Endothelial cell of umbilical vein (primary cell): Measurements from ENCODE around the gene DENND4B. TPM values are rescaled to one million over a fixed set of nuclear protein-coding genes. Genes with fewer than 3 reads are reported as not detected.

Source experiments
- BruUV-seq: library from RNA; stranded (reverse); fragments of 400-500 nt; replicated peaks from 2 replicates; lab custom pipeline; 2021; lab: Mats Ljungman, UMichigan
- CTCF ChIA-PET: fragments of 300-600, 350-600 bp; sonication (Branson Sonifier 250); formaldehyde crosslinking; loops from one replicate; lab custom pipeline; 2021; ENCODE audit warnings: antibody characterized with exemption, inconsistent platforms; lab: Charles Lee
- POLR2A ChIA-PET: fragments of 300-600, 350-600 bp; sonication (Branson Sonifier 250); formaldehyde crosslinking; loops from one replicate; lab custom pipeline; 2021; ENCODE audit warnings: antibody characterized with exemption, inconsistent platforms; lab: Charles Lee
- DNase-seq: peaks from one replicate; pipeline ENCODE4 v3.0.0-alpha.2; 2011; ENCODE audit warnings: low read depth, low spot score
- FAIRE-seq: peaks from 2 replicates; lab custom pipeline; 2011; peaks lifted over from hg19 to GRCh38; lab: Jason Lieb, UNC
- H2AFZ ChIP-seq: 2 replicates; pipeline ENCODE4 v1.6.0; 2012; ENCODE audit warnings: low read depth, low read length, control low read depth, inconsistent platforms
- H3K27ac ChIP-seq: 2 replicates; pipeline ENCODE4 v1.5.1; 2011; ENCODE audit warnings: low read depth, mild to moderate bottlenecking, control low read depth, low read length, moderate library complexity; ENCODE audit not compliant: insufficient read depth
- H3K27me3 ChIP-seq, 2 experiments: 2 replicates each; pipeline versions ENCODE4 v1.6.0 to v1.6.1; 2011; ENCODE audit warnings: low read length in 2 of 2, mixed read lengths in 1 of 2; ENCODE audit not compliant: control insufficient read depth in 2 of 2, insufficient read depth in 2 of 2
- H3K36me3 ChIP-seq, 2 experiments: 2 replicates in 1 of 2; 3 replicates in 1 of 2; pipeline ENCODE4 v1.5.1; 2011; ENCODE audit warnings: low read length in 2 of 2, mild to moderate bottlenecking in 1 of 2, moderate library complexity in 1 of 2; ENCODE audit not compliant: control insufficient read depth in 2 of 2, insufficient read depth in 2 of 2; ENCODE audit errors: extremely low read depth in 1 of 2
- H3K4me1 ChIP-seq: 3 replicates; pipeline ENCODE4 v1.5.1; 2011; ENCODE audit warnings: mild to moderate bottlenecking, low read length; ENCODE audit not compliant: control insufficient read depth, insufficient read depth; ENCODE audit errors: extremely low read depth
- H3K4me2 ChIP-seq: 2 replicates; pipeline ENCODE4 v1.6.1; 2011; ENCODE audit warnings: low read length, control low read depth, mixed read lengths; ENCODE audit not compliant: insufficient read depth
- H3K4me3 ChIP-seq, 3 experiments: fragments of 200-600 bp in 1 of 3; sonication (generic), shearing (Covaris generic) in 1 of 3; replicated peaks in 1 of 3; 2 replicates each; pipeline ENCODE4 v1.5.1; 2011 to 2016; ENCODE audit warnings: control low read depth in 3 of 3, low read length in 3 of 3, mild to moderate bottlenecking in 2 of 3, inconsistent platforms in 1 of 3, low read depth in 1 of 3, moderate library complexity in 1 of 3; ENCODE audit not compliant: insufficient read depth in 1 of 3
- H3K79me2 ChIP-seq: 2 replicates; pipeline ENCODE4 v1.6.0; 2012; ENCODE audit warnings: low read length, inconsistent platforms; ENCODE audit not compliant: control insufficient read depth, insufficient read depth
- H3K9ac ChIP-seq: replicated peaks from 2 replicates; pipeline ENCODE3; 2011; ENCODE audit warnings: low read length, control low read depth; ENCODE audit not compliant: insufficient read depth; ENCODE audit errors: extremely low read depth
- H3K9me1 ChIP-seq: replicated peaks from 3 replicates; pipeline ENCODE4 v1.6.0; 2011; ENCODE audit warnings: mild to moderate bottlenecking, low read length; ENCODE audit not compliant: control insufficient read depth, insufficient read depth; ENCODE audit errors: extremely low read depth
- H3K9me3 ChIP-seq: replicated peaks from 2 replicates; pipeline ENCODE4 v1.5.1; 2012; ENCODE audit warnings: low read length, inconsistent platforms; ENCODE audit not compliant: control insufficient read depth, insufficient read depth
- H4K20me1 ChIP-seq: replicated peaks from 2 replicates; pipeline ENCODE3; 2011; ENCODE audit warnings: mild to moderate bottlenecking, low read length; ENCODE audit not compliant: control insufficient read depth, insufficient read depth; ENCODE audit errors: extremely low read depth
- FOS ChIP-seq: IDR thresholded peaks from 2 replicates; pipeline ENCODE4 v1.6.1; 2011; ENCODE audit warnings: mild to moderate bottlenecking, low read length, moderate library complexity, borderline replicate concordance; ENCODE audit not compliant: insufficient read depth
- GATA2 ChIP-seq: IDR thresholded peaks from 2 replicates; pipeline ENCODE4 v1.7.0; 2011; ENCODE audit warnings: low read depth, mild to moderate bottlenecking, moderate library complexity, mixed read lengths, low read length; ENCODE audit not compliant: insufficient read length, insufficient read depth
- MYC ChIP-seq: IDR thresholded peaks from one replicate; pipeline ENCODE4 v1.6.1; 2011; ENCODE audit warnings: mild to moderate bottlenecking, low read depth, low read length
- POLR2A ChIP-seq: IDR thresholded peaks from 2 replicates; pipeline ENCODE4 v1.6.1; 2012; ENCODE audit warnings: low read depth, mild to moderate bottlenecking, control low read depth, low read length
- dilution Hi-C: fragments of 300-500 bp; cut with MboI; formaldehyde crosslinking; loops from one replicate; pipeline ENCODE4 v1.15.0; 2019; ENCODE audit warnings: low sequenced_read_pairs; ENCODE audit not compliant: extremely low pct_ligation_motif_present
- intact Hi-C: fragments of 100-400 bp; cut with micrococcal nuclease; formaldehyde crosslinking; loops from one replicate; pipeline ENCODE4 v1.10.0; 2022
- microRNA-seq: library from miRNA; unstranded; fragments of <30 nt; microRNA quantifications from one replicate; pipeline ENCODE4 v1.2.0, GENCODE V29; 2021; ENCODE audit warnings: borderline number of aligned reads, borderline replicate concordance
- polyA plus RNA-seq, 4 experiments: library from polyadenylated mRNA; depleted of rRNA in 3 of 4; stranded (reverse) in 3 of 4; unstranded in 1 of 4; fragments of >200 nt; gene quantifications; 2 replicates each; pipeline versions ENCODE4 v1.2.1 to v1.2.3, GENCODE V29; 2011 to 2012; ENCODE audit warnings: missing spikeins in 1 of 4
- small RNA-seq: library from RNA; depleted of rRNA; stranded (forward); fragments of <200 nt; gene quantifications from one replicate; pipeline ENCODE3, GENCODE V24; 2012; ENCODE audit warnings: low replicate concordance, low read depth; ENCODE audit not compliant: insufficient read depth, insufficient read length
- total RNA-seq: library from RNA; stranded (reverse); gene quantifications from 2 replicates; pipeline ENCODE4 v1.2.3, GENCODE V29; 2021

DENND4B gene
- total and polyA plus RNA-seq, 2 donors (not counting 3 experiments of a cell fraction or from before 2014, with no cell fraction given): 35.6 to 57.8 TPM

DNA sequence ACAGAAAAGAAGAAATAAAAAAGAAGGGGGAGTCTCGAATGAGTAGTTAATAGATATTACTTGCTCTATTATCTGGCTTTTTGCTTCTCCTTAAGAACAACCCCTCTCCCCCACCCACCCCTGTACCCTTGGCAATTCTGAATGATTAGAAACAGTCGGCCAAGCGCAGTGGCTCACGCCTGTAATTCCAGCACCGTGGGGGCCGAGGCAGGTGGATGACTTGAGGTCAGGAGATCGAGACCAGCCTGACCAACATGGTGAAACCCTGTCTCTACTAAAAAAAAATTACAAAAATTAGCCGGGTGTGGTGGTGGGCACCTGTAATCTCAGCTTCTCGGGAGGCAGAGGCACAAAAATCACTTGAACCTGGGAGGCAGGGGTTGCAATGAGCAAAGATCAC, 66.5 kb downstream of the DENND4B start:
- FAIRE-seq (no peak), DNase-seq (no peak)
- intact Hi-C loops (loop anchor here (5.0 kb wide), 1 partner anchor 82 kb away; the partner anchor contains the start of gene SLC39A1), dilution Hi-C loops (no loop called here)
- ChIA-PET CTCF (no interaction called here), POLR2A (no interaction called here)
- Histone ChIP-seq H3K4me3 (no peak overlapping the region), H3K4me2 (no peak overlapping the region), H3K4me1 (peaks cover 23% of the 10 kb centered on the region), H3K27me3 (no peaks in the 10 kb centered on the region), H3K79me2 (peaks cover 65% of the 10 kb centered on the region), H3K9me3 (no peaks in the 10 kb centered on the region), H2AFZ (no peak overlapping the region), H3K27ac (peak overlapping the region; percentile 60), H4K20me1 (no peaks in the 10 kb centered on the region), H3K36me3 (no peaks in the 10 kb centered on the region), H3K9ac (no peak overlapping the region), H3K9me1 (no peaks in the 10 kb centered on the region)
- no TSS peak for BruUV-seq
- TF ChIP-seq MYC (no peak), FOS (no peak), POLR2A (no peak), GATA2 (no peak)

Small RNA genes within 50 kb of the gene (microRNA-seq; reads per million reads assigned to microRNA genes)
- not detected for gene MIR6737

Small RNA genes within 50 kb of the gene (small RNA-seq; reads per million reads assigned to genes)
- gene AL831737.1 (not detected), gene MIR6737 (not detected)

Other genes starting within 250 kb of the DENND4B start
- 56.1 and 63.1 TPM in 2 replicates for gene INTS3, start 218.7 kb downstream of the DENND4B start, total RNA-seq
- gene INTS3, start 218.7 kb downstream of the DENND4B start, polyA plus RNA-seq: 61.9 and 75.9 TPM in 2 replicates
- 26.5 and 26.6 TPM in 2 replicates for gene SLC27A3, start 171.3 kb downstream of the DENND4B start, total RNA-seq
- gene SLC27A3, start 171.3 kb downstream of the DENND4B start, polyA plus RNA-seq: 34.3 and 40.1 TPM in 2 replicates
- 46.3 and 49.2 TPM in 2 replicates for gene GATAD2B, start 23.7 kb downstream of the DENND4B start, total RNA-seq
- gene GATAD2B, start 23.7 kb downstream of the DENND4B start, polyA plus RNA-seq: 6.4 and 8.5 TPM in 2 replicates
- 39.0 and 42.2 TPM in 2 replicates for gene CRTC2, start 11.9 kb upstream of the DENND4B start, total RNA-seq
- gene CRTC2, start 11.9 kb upstream of the DENND4B start, polyA plus RNA-seq: 40.2 and 47.5 TPM in 2 replicates
- 75.8 and 77.1 TPM in 2 replicates for gene SLC39A1, start 16.8 kb upstream of the DENND4B start, total RNA-seq
- 98.0 and 111 TPM in 2 replicates for gene SLC39A1, start 16.8 kb upstream of the DENND4B start, polyA plus RNA-seq
- gene CREB3L4, start 21.2 kb upstream of the DENND4B start, total RNA-seq: 8.1 and 9.9 TPM in 2 replicates
- gene CREB3L4, start 21.2 kb upstream of the DENND4B start, polyA plus RNA-seq: 11.7 and 12.1 TPM in 2 replicates
- gene JTB, start 31.0 kb upstream of the DENND4B start, total RNA-seq: 89.0 and 90.2 TPM in 2 replicates
- 144 and 149 TPM in 2 replicates for gene JTB, start 31.0 kb upstream of the DENND4B start, polyA plus RNA-seq
- 124 and 135 TPM in 2 replicates for gene RAB13, start 39.6 kb upstream of the DENND4B start, total RNA-seq
- gene RAB13, start 39.6 kb upstream of the DENND4B start, polyA plus RNA-seq: 54.6 and 76.0 TPM in 2 replicates
- gene RPS27, start 44.0 kb upstream of the DENND4B start, total RNA-seq: 1,120 and 1,234 TPM in 2 replicates
- gene RPS27, start 44.0 kb upstream of the DENND4B start, polyA plus RNA-seq: 1,521 and 1,700 TPM in 2 replicates
- gene NUP210L, start 208.4 kb upstream of the DENND4B start, total RNA-seq: 0.07 TPM in 1 of 2 replicates, not detected in the other
- 0.01 TPM in 1 of 2 replicates, not detected in the other for gene NUP210L, start 208.4 kb upstream of the DENND4B start, polyA plus RNA-seq
- gene TPM3, start 245.4 kb upstream of the DENND4B start, total RNA-seq: 924 and 927 TPM in 2 replicates
- 318 and 395 TPM in 2 replicates for gene TPM3, start 245.4 kb upstream of the DENND4B start, polyA plus RNA-seq